GM19099 (cell line): ENCODE results near the gene ABHD16A.

ENCODE experiments used
- POLR2A ChIP-seq: IDR thresholded peaks from 3 replicates; pipeline ENCODE4 v1.6.1; 2011; ENCODE audit warnings: low read depth; ENCODE audit not compliant: insufficient read length; ENCODE audit errors: extremely low read depth

The ABHD16A gene

GRCh38 chr6:31702819-31703716 is at the start of gene ABHD16A:
TSS of gene ABHD16A (minus strand) at chr6:31703324. CDS start at chr6:31703281, 43 bp downstream.
- peak; percentile 90 for TF ChIP-seq POLR2A

GRCh38 chr6:31752739-31753319 is 49.7 kb upstream of the ABHD16A start:
- no peak for TF ChIP-seq POLR2A

DNA sequence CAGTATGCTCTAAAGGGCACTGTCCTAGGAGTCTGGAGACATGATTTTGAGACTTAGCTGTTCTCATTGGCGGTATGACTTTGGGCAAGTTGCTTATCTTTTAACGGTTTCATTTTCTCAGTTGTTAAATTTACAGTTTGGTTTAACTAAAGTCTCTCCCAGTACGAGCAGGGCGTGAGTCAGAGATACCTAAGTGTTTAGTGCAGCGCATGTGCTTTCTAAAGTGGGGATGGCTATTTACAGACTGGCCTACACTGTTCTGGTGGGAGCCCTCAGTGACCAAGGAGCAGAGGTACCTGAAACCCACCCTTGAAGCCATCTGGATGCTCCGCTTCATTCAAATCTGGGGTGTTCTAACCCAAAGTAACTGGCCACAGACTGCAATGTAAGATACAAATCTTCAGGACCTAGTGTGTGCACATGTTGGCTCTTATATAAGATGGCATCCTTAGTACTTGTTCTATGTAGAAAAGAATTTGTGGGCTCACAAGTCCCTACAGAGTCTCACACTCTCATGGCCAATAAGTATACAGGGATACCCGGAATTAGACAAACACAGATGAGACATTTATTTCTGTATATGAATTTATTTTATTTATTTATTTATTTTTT is 47.4 kb upstream of the ABHD16A start:
- TF ChIP-seq POLR2A = no peak

- TF ChIP-seq POLR2A = no peak
Observed at GRCh38 chr6:31749301-31750036, 46.3 kb upstream of the ABHD16A start.

DNA sequence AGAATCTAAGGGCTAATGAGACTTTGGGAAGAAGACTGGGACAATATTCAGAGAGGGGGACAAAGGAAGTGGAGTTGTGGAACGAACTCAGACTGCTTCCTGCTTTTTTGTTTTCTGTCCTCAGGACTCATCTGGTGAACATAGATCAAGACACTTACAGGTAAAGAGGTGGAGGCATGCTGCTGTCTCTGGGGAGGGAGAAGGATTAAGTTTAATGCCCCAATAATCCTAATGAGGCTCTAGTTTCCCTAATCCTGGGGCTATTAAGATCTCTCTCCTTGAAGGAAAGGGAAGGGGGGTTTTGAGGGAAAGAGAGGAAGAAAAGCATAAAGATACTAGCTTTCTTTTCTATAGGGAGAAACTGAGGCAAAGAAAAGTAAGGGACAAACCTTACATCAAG is 41.3 kb upstream of the ABHD16A start:
- no peak for TF ChIP-seq POLR2A

- TF ChIP-seq POLR2A = no peak
Observed at GRCh38 chr6:31742894-31743293, 39.8 kb upstream of the ABHD16A start.

DNA sequence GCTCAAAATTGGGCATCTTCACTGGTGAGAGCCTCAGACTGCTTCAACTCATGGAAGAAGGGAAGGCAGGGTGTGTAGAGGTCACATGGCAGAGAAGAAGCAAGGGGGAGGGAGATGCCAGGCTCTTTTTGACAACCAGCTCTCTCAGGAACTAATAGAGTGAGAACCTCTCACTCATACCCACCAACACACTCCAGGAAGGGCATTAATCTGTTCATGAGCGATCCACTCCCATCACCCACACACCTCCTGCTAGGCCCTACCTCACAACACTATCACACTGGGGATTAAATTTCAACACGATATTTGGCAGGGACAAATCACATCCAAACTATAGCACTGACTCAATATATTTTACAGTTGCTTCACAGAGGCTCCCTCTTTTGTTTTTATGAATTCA is 38.7 kb upstream of the ABHD16A start:
- TF ChIP-seq POLR2A = no peak

DNA sequence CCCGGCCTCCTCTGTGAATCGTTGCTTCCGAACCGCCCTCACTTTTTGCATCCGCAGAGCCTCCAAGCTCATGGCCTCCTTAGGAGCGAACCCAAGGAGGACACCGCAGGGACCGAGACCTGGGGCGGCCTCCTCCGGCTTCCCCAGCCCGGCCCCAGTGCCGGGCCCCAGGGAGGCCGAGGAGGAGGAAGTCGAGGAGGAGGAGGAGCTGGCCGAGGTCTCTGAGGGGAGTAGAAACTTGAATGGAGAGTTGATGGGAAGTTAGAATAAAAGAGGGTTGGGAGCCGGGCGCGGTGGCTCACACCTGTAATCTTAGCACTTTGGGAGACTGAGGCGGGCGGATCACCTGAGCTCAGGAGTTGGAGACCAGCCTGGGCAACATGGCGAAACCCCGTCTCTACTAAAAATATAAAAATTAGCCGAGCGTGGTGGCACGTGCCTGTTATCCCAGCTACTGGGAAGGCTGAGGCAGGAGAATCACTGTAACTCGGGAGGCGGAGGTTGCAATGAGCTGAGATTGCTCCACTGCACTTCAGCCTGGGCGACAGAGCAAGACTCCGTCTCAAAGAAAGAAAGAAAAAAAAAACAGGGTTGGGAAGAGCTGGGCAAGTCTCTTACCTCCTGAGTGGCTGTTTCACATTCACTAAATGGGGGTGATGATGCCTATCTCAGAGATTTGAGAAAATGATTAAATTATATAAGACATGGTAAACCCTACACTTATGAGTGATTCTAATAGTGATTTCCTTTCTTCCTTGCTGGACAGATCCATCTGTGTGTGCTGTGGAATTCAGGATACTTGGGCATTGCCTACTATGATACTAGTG is 37.5 kb upstream of the ABHD16A start:
- no peak for TF ChIP-seq POLR2A

DNA sequence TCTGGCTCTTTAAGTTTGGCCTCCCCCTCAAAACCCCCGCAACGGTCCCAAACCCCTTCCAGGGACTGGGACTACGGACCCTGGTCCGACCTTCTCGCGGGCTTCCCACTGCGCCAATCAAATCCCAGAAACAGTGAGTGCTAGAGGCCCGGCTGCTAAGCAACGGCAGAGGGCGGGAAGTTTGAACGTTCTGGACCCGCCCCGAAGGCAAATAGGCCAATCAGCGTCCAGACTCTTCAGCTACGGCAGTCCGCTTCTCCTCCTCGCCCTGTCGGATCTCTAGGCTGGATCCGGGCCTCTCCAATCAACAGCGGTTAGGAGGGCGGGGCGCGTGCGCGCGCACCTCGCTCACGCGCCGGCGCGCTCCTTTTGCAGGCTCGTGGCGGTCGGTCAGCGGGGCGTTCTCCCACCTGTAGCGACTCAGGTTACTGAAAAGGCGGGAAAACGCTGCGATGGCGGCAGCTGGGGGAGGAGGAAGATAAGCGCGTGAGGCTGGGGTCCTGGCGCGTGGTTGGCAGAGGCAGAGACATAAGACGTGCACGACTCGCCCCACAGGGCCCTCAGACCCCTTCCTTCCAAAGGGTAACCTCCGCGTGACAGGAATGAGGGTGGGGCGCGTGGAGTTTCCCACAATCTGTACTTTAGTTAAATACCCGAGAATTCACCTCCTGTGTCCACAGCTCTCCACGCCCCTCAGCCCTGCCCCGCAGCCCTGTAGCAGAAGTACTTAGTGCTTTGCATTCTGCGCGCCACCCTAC is 36.7 kb upstream of the ABHD16A start, which contains the start of gene MSH5:
Gene MSH5 (plus strand): TSS at position 367 of the 758 bp plus-strand sequence. CDS start 462 bp downstream, outside the sequence.
- TF ChIP-seq POLR2A = peak; percentile 68

GRCh38 chr6:31737991-31738979 is 35.2 kb upstream of the ABHD16A start:
- TF ChIP-seq POLR2A = peak; percentile 60

DNA sequence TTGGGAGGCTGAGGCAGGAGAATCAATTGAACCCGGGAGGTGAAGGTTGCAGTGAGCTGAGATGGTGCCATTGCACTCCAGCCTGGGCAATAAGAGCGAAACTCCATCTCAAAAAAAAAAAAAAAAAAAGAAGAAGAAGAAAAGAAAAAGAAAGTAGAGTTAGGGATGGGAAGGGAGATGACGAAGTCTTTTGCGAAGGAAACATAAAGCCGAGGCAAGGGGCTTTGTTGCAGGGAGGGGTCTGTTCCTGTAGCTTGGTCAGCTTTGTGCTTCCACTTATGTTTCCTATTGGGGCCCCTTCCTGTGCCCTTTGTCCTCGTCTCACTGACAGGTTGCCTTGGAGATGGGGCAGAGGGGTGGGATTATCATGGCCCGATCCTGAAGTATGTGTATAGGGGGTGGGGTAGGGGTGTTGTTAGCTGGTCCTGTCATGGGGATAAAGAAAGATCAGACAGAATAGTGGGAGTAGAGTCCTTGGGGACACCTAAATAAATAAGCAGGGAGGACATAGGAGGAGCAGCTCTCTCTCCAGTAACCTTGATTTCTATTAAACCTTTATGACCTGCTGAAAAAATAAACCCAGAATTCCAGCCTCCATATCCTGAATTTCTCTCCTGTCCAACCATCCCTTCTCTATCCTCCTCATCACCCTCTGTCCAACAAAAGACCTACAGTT is 34.3 kb upstream of the ABHD16A start:
- TF ChIP-seq POLR2A = no peak

GRCh38 chr6:31736768-31737314 is 33.7 kb upstream of the ABHD16A start:
- TF ChIP-seq POLR2A = no peak
